WTC11 (cell line): ENCODE measurements around the gene PLD3.

ENCODE experiments used
- TEAD4 ChIP-seq: sonication (generic); formaldehyde crosslinking; IDR thresholded peaks from 2 replicates; pipeline ENCODE4 v1.8.0; 2022; ENCODE audit warnings: mild to moderate bottlenecking, missing genetic modification reagents
- TF ChIP-seq, protein P1 (sequence below): sonication (generic); formaldehyde crosslinking; IDR thresholded peaks from 2 replicates; pipeline ENCODE4 v1.8.1; 2023; ENCODE audit warnings: mild to moderate bottlenecking, missing genetic modification reagents
- TF ChIP-seq, protein P2 (sequence below): fragments of 200-600 bp; IDR thresholded peaks from 2 replicates; pipeline ENCODE4 v1.8.0; 2022; ENCODE audit warnings: antibody characterized with exemption

DNA sequence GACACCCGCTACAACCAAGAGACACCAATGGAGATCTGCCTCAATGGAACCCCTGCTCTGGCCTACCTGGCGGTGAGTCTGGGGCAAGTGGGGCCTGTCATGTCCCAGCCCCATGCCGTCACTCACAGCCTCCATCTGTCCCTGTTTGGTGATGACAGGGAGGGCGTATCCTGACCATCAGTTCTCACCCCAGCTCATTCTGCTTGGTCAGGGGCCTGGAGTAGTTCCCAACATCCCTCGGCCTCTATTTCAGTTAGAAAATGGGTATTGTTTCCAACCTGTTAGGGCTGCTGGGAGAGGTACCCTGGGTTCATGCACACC lies 23.3 kb downstream of the PLD3 start:
- TF ChIP-seq, protein P1, sequence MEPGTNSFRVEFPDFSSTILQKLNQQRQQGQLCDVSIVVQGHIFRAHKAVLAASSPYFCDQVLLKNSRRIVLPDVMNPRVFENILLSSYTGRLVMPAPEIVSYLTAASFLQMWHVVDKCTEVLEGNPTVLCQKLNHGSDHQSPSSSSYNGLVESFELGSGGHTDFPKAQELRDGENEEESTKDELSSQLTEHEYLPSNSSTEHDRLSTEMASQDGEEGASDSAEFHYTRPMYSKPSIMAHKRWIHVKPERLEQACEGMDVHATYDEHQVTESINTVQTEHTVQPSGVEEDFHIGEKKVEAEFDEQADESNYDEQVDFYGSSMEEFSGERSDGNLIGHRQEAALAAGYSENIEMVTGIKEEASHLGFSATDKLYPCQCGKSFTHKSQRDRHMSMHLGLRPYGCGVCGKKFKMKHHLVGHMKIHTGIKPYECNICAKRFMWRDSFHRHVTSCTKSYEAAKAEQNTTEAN (CRISPR knock-in tag), result no peak
- TF ChIP-seq, protein P2, sequence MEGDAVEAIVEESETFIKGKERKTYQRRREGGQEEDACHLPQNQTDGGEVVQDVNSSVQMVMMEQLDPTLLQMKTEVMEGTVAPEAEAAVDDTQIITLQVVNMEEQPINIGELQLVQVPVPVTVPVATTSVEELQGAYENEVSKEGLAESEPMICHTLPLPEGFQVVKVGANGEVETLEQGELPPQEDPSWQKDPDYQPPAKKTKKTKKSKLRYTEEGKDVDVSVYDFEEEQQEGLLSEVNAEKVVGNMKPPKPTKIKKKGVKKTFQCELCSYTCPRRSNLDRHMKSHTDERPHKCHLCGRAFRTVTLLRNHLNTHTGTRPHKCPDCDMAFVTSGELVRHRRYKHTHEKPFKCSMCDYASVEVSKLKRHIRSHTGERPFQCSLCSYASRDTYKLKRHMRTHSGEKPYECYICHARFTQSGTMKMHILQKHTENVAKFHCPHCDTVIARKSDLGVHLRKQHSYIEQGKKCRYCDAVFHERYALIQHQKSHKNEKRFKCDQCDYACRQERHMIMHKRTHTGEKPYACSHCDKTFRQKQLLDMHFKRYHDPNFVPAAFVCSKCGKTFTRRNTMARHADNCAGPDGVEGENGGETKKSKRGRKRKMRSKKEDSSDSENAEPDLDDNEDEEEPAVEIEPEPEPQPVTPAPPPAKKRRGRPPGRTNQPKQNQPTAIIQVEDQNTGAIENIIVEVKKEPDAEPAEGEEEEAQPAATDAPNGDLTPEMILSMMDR, result no peak
- no peak for TF ChIP-seq TEAD4 (CRISPR knock-in tag)
